Measurements from ENCODE around the gene CNKSR3.

- TF ChIP-seq TAF1 (IDR thresholded peaks at IDR 0.05; ENCODE audit: low read depth) = no peak
- TF ChIP-seq USF1 (IDR thresholded peaks at IDR 0.05) = no peak
- TF ChIP-seq YY1 (IDR thresholded peaks at IDR 0.05; ENCODE audit: low read depth) = no peak
- no peak for TF ChIP-seq CEBPB (IDR thresholded peaks at IDR 0.05)
- no peak for TF ChIP-seq TEAD4 (IDR thresholded peaks at IDR 0.05)
- TF ChIP-seq FOXM1 (IDR thresholded peaks at IDR 0.05; ENCODE audit: borderline replicate concordance, low read depth) = no peak
- TF ChIP-seq NFIC (IDR thresholded peaks at IDR 0.05) = no peak
Measured at GRCh38 chr6:154395878-154396277, 114.6 kb downstream of the CNKSR3 start.
